ENCODE measurements around the gene EDDM13. TPM values are rescaled to one million over a fixed set of nuclear protein-coding genes. Genes with fewer than 3 reads are reported as not detected.

The EDDM13 gene
- total and polyA plus RNA-seq, 2 of the 8 experiments (the other 6 are each of a cell fraction or from before 2014, with no cell fraction given) = not detected

DNA sequence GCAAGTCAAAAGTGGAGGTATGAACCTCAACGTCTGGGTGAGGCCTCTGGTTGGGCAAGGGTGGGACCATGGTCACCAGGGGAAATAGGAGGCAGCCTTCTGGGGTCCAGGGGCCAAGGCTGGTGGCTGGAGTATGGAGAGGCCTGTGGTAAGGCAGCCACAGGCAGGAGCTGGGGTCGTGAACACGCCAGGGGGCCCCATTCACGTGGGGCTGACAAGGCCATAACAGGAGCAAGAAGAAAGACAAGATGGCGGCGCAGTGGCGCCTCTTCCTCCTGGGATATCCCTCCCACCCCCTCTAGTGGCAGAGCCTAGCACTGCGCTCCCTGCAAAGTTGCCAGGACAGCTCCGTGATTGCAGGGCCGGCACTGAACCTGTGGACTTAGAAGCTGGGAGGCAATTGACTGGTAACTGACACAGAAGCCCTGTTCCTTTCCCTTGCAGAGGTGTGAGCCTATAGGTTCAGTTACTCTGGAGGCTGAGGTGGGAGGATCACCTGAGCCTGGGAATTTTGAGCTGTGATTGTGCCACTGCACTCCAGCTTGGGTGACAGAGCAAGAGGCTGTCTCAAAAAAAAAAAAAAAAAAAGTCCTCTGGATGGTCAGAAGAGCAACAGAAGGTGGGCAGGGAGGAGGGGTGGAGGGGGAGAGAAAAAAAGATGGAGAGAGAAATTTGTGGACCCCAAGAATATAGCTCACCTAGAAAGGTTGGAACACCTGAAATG is 19.7 kb upstream of the EDDM13 start:
- Histone ChIP-seq H3K36me3 (ENCODE audit: control insufficient read depth in 2 of 4, insufficient read depth in 4 of 4, low read length in 3 of 4) (no peaks in the 10 kb centered on the region), H2AFZ (ENCODE audit: low read length) (peak overlapping the region; percentile 83), H3K9ac (replicated peaks in 1 of 4; ENCODE audit: extremely low read depth in 1 of 4, low read depth in 3 of 4, low read length in 3 of 4) (no peak overlapping the region), H4K5ac (ENCODE audit: insufficient read length, low read depth, low read length) (no peak overlapping the region), H2BK12ac (ENCODE audit: low read depth, low read length) (no peak overlapping the region), H3K79me2 (ENCODE audit: control insufficient read depth in 1 of 2, insufficient read depth in 2 of 2, low read length in 2 of 2) (no peaks in the 10 kb centered on the region), H3K14ac (ENCODE audit: insufficient read length) (no peak overlapping the region), H3K4me3 (ENCODE audit: extremely low read depth in 1 of 4, insufficient read depth in 2 of 4, low read depth in 3 of 4, low read length in 4 of 4) (no peak overlapping the region; a peak in 1 of 8 replicates), H2BK20ac (ENCODE audit: low read length) (no peak overlapping the region), H3K23me2 (ENCODE audit: low read depth, low read length) (no peaks in the 10 kb centered on the region), H3K23ac (ENCODE audit: insufficient read length) (no peak overlapping the region), H4K8ac (ENCODE audit: extremely low read depth, insufficient read depth, low read length) (peak overlapping the region; percentile 96; the same call in 1 of the 2 replicates), H3K56ac (replicated peaks; ENCODE audit: insufficient read length, low read depth, low read length) (no peak overlapping the region), H4K91ac (replicated peaks; ENCODE audit: insufficient read length, low read length) (peak overlapping the region; percentile 66), H2BK5ac (ENCODE audit: low read depth, low read length) (no peak overlapping the region), H3K27ac (ENCODE audit: low read depth, low read length) (no peak overlapping the region), H3K27me3 (replicated peaks in 1 of 4; ENCODE audit: control insufficient read depth in 3 of 4, extremely low read depth in 1 of 4, insufficient read depth in 3 of 4, low read length in 3 of 4) (no peaks in the 10 kb centered on the region; a peak in 1 of 7 replicates), H3K4me1 (replicated peaks in 1 of 4; ENCODE audit: control insufficient read depth in 3 of 4, insufficient read depth in 4 of 4, low read length in 3 of 4) (no peaks in the 10 kb centered on the region), H3K79me1 (ENCODE audit: low read depth, low read length) (no peaks in the 10 kb centered on the region), H3K4ac (replicated peaks; ENCODE audit: insufficient read length, low read depth, low read length) (peak overlapping the region; percentile 44), H2BK15ac (ENCODE audit: low read length) (no peak overlapping the region), H4K20me1 (replicated peaks in 1 of 2; ENCODE audit: control insufficient read depth in 1 of 2, insufficient read depth in 2 of 2, low read length in 2 of 2) (no peaks in the 10 kb centered on the region), H3K9me3 (ENCODE audit: insufficient read depth in 2 of 2, low read depth in 1 of 2, low read length in 1 of 2) (peaks cover 0 to 6% of the 10 kb centered on the region in 2 experiments; a peak in 1 of 4 replicates), H2AK5ac (ENCODE audit: low read depth, low read length) (no peak overlapping the region), H2BK120ac (replicated peaks; ENCODE audit: low read depth, low read length) (no peak overlapping the region), H3K4me2 (ENCODE audit: insufficient read depth in 1 of 2, low read depth in 2 of 2, low read length in 2 of 2) (no peak overlapping the region), H3K18ac (ENCODE audit: extremely low read depth, low read length) (no peak overlapping the region; the same call in none of the 2 replicates)
- 25% methylated on average over 8 of the region's 10 CpGs; no CpG with 5 or more reads in 1 of the 2 experiments for WGBS, 2 experiments (ENCODE audit: extremely low coverage in 1 of 2, insufficient coverage in 1 of 2, insufficient read length in 1 of 2, insufficient replicate concordance in 2 of 2, low coverage in 1 of 2, low lambda C conversion rate in 2 of 2, missing lambda C conversion rate in 1 of 2)
- ChIA-PET CTCF (ENCODE audit: partially characterized antibody) (interaction anchor here (0.5 to 5.6 kb wide), 61 partner anchors 7 to 1098 kb away, joined by 3 to 76 read pairs (median 5); partner anchors contain the start of genes GALP and ZSCAN5A), POLR2A (ENCODE audit: partially characterized antibody) (interaction anchor here (0.7 to 1.0 kb wide), 3 partner anchors 16 to 138 kb away, joined by 3 to 4 read pairs (median 3); no protein-coding TSS in a partner anchor)
- FAIRE-seq (no peak), DNase-seq (ENCODE audit: low read depth in 1 of 2, low spot score in 2 of 2) (peak; percentile 73 to 98)
- peak; percentile 79 to 81 for TF ChIP-seq RAD21 (IDR thresholded peaks at IDR 0.05 in 1 of 2, conservative IDR thresholded peaks at IDR 0.05 in 1 of 2; ENCODE audit: low read depth in 2 of 2, low read length in 2 of 2)
- 0 out of 2 replicates have a peak, but pooled peaks have one; percentile 37 for TF ChIP-seq E2F6 (IDR thresholded peaks at IDR 0.05)
- no peak for TF ChIP-seq ASH2L (IDR thresholded peaks at IDR 0.05; ENCODE audit: low read length)
- no peak for TF ChIP-seq BRCA1 (IDR thresholded peaks at IDR 0.05; ENCODE audit: low read depth, low read length)
- peak; percentile 81 for TF ChIP-seq MAX (IDR thresholded peaks at IDR 0.05)
- TF ChIP-seq EP300 (IDR thresholded peaks at IDR 0.05; ENCODE audit: borderline replicate concordance in 1 of 2, low read depth in 2 of 2, low read length in 2 of 2) = no peak
- peak; percentile 98 for TF ChIP-seq YY1 (IDR thresholded peaks at IDR 0.05; ENCODE audit: low read depth, low read length)
